Caki2 (cell line): ENCODE results near the gene SFXN1. TPM values are rescaled to one million over a fixed set of nuclear protein-coding genes. Genes with fewer than 3 reads are reported as not detected.
A peak's percentile ranks its signal among the peaks of the same experiment; 100 is the strongest.
"Not testable (repeated sequence)": the region's sequence is repeated elsewhere in the genome, so short reads cannot be mapped to it uniquely, and the experiment has no call there.

Source experiments
- DNase-seq: peaks from one replicate; pipeline ENCODE4 v3.0.0-alpha.2; 2015; ENCODE audit warnings: low read depth
- in situ Hi-C: cut with HindIII; loops from 2 replicates; pipeline ENCODE4 v1.10.0; 2016; ENCODE audit warnings: low sequenced_read_pairs, low pct_unique_long_range_greater_than_20kb, mixed read lengths
- total RNA-seq: library from RNA; depleted of rRNA; stranded (reverse); fragments of >200 nt; shearing (Covaris generic); gene quantifications from 2 replicates; pipeline ENCODE4 v1.2.3, GENCODE V29; 2014; ENCODE audit warnings: low replicate concordance; rRNA removed

The SFXN1 gene
- total RNA-seq = 199 and 231 TPM in 2 replicates

DNA sequence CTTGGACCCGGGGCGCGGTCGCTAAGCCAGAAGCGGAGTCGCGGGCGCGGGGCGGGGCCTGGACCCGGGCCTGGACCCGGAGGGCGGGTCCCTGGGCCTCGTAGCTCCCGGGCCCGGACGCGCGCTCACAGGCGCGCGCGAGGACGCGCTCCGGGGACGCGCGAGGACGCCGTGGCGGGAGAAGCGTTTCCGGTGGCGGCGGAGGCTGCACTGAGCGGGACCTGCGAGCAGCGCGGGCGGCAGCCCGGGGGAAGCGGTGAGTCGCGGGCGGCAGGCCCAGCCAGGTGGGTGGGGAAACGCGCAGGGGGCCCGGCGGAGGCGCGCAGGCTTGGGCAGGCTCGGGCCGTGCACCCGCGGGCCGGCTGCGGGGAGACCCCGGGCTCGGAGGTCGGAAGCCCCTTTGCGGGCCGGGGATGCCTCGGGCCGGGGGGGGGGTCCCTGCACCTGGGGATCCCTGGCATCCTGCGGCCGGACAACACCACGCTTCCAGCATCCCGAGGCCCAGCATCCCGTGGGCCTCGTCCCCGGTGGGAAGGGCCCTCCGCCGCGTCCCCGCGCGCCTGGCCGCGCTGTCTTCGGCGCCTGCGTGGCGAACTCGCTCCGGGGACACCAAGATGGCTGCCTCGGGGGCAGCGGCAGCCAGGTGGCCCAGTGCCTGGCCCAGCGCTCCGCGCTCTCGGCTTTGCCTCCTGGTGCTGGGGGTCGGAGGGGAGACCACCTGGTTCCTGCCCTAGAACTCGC lies at the start of gene SFXN1:
Gene SFXN1 (plus strand): TSS at position 177 of the 741 bp plus-strand sequence. CDS start 13,544 bp downstream, outside the sequence.
- DNase-seq = peak; percentile 73

DNA sequence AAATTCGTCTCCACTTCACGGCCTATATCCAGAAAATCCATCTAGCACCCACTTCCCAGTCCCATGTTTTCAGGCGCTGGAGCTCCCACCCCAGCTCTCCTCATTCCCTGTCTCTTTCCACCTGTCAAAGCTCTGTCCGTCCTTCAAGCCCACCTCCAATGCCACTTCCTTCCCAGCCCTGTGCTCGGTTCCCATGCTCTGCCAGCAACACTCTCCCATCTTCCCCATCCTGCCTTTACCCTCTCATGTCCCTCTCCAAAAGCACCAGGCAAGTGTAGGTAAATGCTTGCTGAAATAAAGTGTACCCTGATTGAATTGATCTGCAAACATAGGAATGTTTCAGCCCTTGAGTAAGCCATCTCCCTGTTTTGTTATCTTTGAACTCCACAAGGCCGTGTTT lies 43.6 kb upstream of the SFXN1 start:
- in situ Hi-C loops = no loop called here
- no peak for DNase-seq

More for the DNA sequence above, at the start of gene SFXN1:
- in situ Hi-C loops = no loop called here

GRCh38 chr5:175436359-175436758 lies 42.0 kb upstream of the SFXN1 start:
- in situ Hi-C loops = no loop called here
- DNase-seq = no peak

- in situ Hi-C loops = no loop called here
- DNase-seq = no peak
Measured at GRCh38 chr5:175438234-175438857, 40.0 kb upstream of the SFXN1 start.

DNA sequence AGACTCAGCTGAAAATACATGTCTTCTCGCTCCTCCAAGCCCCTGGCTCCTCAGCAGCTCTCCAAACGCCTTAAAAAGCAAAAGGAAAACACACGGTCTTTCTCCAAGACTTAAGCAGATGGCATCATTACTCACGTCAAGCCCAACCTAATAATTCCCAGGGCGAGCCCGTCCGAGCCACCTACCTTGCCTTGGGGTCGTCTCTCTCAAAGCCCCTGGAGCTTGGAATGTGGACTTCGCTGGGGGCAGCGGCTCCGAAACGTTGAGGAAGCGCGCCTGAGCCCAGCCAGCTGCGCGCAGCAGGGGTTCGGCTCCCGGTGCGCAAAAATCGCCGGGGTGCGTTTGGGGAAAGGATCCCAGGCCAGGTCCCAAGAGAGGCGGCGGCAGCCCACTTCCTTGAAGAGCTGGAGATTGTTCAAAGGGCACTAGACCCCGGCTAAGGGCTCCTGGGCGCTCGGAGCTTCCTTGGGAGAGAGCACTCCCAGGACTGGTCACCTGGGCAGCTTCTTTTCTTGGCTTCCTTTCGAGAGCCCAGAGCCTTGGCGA lies 34.8 kb upstream of the SFXN1 start:
- in situ Hi-C loops = no loop called here
- no peak for DNase-seq

- in situ Hi-C loops = no loop called here
Measured at GRCh38 chr5:175444060-175444904, 34.1 kb upstream of the SFXN1 start, which contains the start of gene DRD1. DRD1 (minus strand) TSS chr5:175444182; CDS start chr5:175443099, 1,083 bp downstream.

GRCh38 chr5:175444905-175445456 lies 33.4 kb upstream of the SFXN1 start:
- in situ Hi-C loops = no loop called here

More at GRCh38 chr5:175444060-175444904, 34.1 kb upstream of the SFXN1 start, which contains the start of gene DRD1:
- peak; percentile 40 for DNase-seq

DNA sequence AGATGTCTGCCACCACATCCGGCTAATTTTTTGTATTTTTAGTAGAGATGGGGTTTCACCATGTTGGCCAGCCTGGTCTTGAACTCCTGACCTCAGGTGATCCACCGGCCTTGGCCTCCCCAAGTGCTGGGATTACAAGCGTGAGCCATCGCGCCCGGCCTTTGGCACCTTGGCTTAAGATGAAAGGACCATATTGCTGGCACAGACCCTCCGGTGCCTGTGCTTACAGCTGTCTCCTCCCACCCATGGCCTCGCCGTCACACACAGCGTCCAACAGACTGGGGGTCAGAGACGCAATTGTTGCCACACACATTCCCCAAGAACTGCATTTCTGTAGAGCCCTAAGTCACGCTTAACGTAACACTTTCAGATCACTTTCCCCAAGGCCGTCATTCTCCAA lies 32.0 kb upstream of the SFXN1 start:
- DNase-seq, in situ Hi-C loops: not testable (repeated sequence)

More at GRCh38 chr5:175444905-175445456, 33.4 kb upstream of the SFXN1 start:
- no peak for DNase-seq

DNA sequence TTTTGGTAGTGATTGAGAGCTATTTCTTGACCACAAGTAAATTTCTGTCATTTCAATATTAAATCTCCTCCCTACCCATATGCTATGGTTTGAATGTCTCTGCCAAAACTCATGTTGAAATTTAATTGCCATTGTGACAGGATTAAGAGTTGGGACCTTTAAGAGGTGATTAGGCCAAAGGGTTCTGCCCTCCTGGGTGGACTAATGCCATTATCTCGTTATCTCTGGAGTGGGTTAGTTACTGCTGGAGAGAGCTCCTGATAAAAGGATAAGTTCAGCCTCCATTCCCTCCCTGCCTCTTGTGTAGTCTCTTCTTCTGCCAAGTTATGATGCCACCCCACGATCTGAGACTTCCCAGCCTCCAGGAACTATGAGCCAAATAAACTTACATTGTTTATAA lies 30.8 kb upstream of the SFXN1 start:
- no peak for DNase-seq
- in situ Hi-C loops = no loop called here

- in situ Hi-C loops = no loop called here
- DNase-seq = no peak
Measured at GRCh38 chr5:175448276-175448675, 30.1 kb upstream of the SFXN1 start.

GRCh38 chr5:175452166-175452565 lies 26.2 kb upstream of the SFXN1 start:
- in situ Hi-C loops = no loop called here
- DNase-seq = no peak

GRCh38 chr5:175454338-175454737 lies 24.0 kb upstream of the SFXN1 start:
- DNase-seq, in situ Hi-C loops: not testable (repeated sequence)

DNA sequence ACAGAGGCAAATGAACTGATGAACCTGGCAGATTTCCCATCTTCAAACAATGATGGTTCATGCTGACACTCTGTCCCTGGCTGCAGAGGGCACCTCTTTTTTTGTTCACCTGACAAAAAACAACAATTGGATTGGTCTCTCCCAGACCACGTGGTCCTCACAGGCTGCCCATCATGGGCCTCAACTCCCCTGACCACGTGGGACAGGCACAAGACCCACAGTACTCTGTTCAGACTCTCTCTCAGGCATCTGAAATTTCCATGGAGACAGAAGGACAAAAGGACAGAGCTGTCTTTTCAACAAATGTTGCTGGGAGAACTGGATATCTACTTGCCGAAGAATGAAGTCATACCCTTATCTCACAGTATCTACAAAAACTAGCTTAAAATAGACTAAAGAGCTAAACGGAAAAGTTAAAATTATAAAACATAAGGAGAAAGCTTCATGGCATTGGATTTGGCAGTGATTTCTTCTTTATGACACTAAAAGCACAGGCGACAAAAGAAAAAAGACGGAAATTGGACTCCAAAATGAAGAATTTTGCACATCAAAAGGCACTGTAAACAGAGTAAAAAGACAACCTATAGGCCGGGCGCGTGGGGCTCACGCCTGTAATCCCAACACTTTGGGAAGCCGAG lies 22.1 kb upstream of the SFXN1 start:
- DNase-seq = no peak
- in situ Hi-C loops = no loop called here

DNA sequence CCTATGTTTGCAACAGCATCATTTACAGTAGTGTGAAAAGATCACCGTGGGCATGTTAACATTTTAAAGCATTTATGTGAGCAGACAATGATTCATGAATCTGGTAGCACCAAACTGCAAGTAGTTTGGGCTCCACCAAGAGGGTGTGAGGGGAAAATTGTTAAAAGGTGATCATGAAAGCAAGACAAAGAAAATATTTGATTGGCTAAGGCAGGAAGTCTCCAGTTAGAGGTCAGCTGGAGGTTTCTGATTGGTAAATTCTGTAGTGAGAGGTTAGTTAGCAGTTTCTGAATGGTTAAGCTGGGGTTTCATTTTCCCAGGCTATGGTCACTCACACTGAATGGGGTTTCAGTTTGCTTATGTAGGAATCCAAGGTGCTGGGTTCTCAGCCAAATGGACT lies 20.9 kb upstream of the SFXN1 start:
- in situ Hi-C loops = no loop called here
- DNase-seq = peak; percentile 57

GRCh38 chr5:175460126-175460525 lies 18.2 kb upstream of the SFXN1 start:
- DNase-seq = peak; percentile 29
- in situ Hi-C loops = no loop called here

DNA sequence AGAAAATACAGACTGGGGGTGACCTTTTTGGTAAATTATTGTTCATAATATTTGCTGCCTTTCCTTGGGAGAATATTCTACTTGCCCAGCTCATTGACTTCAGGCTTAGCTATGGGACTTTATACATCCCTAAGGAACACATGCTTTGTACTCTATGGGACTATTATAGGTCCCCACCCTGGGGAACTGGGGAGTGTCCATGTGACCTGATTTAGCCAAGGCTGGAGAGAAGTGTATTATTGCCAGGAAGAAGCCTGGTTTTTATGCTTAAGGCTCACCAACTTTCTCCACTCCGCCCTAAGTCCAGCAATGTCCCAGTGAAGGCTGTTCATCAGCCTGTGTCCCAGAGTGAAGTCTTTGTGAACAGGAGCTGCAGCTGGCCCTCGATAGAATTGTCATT lies 17.8 kb upstream of the SFXN1 start:
- in situ Hi-C loops = no loop called here
- DNase-seq = no peak

- in situ Hi-C loops = no loop called here
- DNase-seq = no peak
Measured at GRCh38 chr5:175461370-175461769, 17.0 kb upstream of the SFXN1 start.

GRCh38 chr5:175463641-175464040 lies 14.7 kb upstream of the SFXN1 start:
- DNase-seq = no peak
- in situ Hi-C loops = no loop called here
